ENCODE measurements around the gene HERPUD2. TPM values are rescaled to one million over a fixed set of nuclear protein-coding genes. Genes with fewer than 3 reads are reported as not detected.
A peak's percentile ranks its signal among the peaks of the same experiment; 100 is the strongest.

HERPUD2 gene
- total RNA-seq = 100 to 1,000 TPM in 1 of 4 donors, 10 to 100 TPM in 3; 17.6 to 118 (median 37.7) TPM

DNA sequence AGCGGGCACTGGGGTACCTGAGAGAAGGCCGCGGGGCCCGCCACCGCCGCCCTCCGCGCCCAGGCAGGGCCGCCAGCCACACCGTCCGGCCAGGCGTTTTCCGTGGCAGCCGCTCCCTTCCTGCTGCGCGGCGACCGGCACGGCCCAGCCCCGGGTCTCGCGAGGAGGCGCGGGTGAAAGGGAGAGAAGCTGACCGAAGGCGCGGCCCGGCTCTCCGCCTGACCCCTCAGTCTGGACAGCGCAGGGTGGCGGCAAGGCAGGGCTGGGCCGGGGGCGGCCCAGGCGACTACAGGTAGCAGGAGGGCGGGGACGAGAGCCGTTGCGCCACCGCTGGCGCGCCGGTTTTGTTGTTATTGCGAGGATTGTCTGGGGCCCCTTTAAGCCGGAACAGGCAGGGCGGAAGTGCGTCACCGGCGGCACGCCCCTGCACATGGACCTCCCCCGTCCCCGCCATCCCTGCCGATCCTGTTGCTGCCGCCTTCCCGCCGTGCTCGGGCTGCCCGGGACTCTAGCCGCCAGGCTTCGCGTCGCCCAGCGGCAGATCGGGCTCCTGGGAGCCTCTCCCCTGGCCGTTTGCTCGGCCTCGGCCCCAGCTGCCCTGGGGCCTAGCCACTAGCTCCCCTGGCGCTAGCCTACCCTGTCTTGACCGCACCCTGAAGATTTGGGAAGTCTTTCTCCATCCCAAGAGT, at the start of gene HERPUD2:
Gene HERPUD2 (minus strand): TSS at position 352 of the 689 bp plus-strand sequence. CDS start 805 bp downstream, outside the sequence.
- Histone ChIP-seq H3K36me3 (no peaks in the 10 kb centered on the region), H3K27me3 (no peaks in the 10 kb centered on the region), H3K27ac (peak within 1 kb of the TSS; percentile 97 to 99 (median 98)), H3K4me3 (peak within 1 kb of the TSS; percentile 83 to 97 (median 92)), H3K4me1 (peaks cover 0 to 49% (median 38%) of the 10 kb centered on the region in 4 donors), H3K9me3 (no peaks in the 10 kb centered on the region)
- peak; percentile 96 for DNase-seq
- in situ Hi-C loops (cut with MboI; ENCODE audit: low pct_ligation_motif_present in 1 of 4, low pct_unique_long_range_greater_than_20kb in 1 of 4, low sequenced_read_pairs in 3 of 4) = no loop called here
- TF ChIP-seq CTCF (IDR thresholded peaks at IDR 0.05) = no peak
- peak; percentile 60 for TF ChIP-seq EP300 (IDR thresholded peaks at IDR 0.05; ENCODE audit: low read depth)
- TF ChIP-seq POLR2A (IDR thresholded peaks at IDR 0.05) = peak; percentile 95
- peak; percentile 88 to 95 (median 93) for TF ChIP-seq POLR2AphosphoS5 (IDR thresholded peaks at IDR 0.05)
- intact Hi-C loops (cut with DNase I; ENCODE audit: low total_unique reads) = no loop called here
- WGBS, 2 donors (ENCODE audit: low coverage in 1 of 2) = 1% methylated on average over 11 of the region's 68 CpGs; no CpG with 5 or more reads in 1 of the 2 donors

GRCh38 chr7:35738889-35739288, 44.0 kb upstream of the HERPUD2 start:
- TF ChIP-seq POLR2AphosphoS5 (IDR thresholded peaks at IDR 0.05) = no peak
- no peak for TF ChIP-seq CTCF (IDR thresholded peaks at IDR 0.05)
- TF ChIP-seq POLR2A (IDR thresholded peaks at IDR 0.05) = no peak
- no peak for TF ChIP-seq EP300 (IDR thresholded peaks at IDR 0.05; ENCODE audit: low read depth)
- intact Hi-C loops (cut with DNase I; ENCODE audit: low total_unique reads) = no loop called here
- peaks cover 0 to 4% (median 0%) of the 10 kb centered on the region in 4 donors for H3K4me1 ChIP-seq
- no peaks in the 10 kb centered on the region for H3K9me3 ChIP-seq
- in situ Hi-C loops (cut with MboI; ENCODE audit: low pct_ligation_motif_present in 1 of 4, low pct_unique_long_range_greater_than_20kb in 1 of 4, low sequenced_read_pairs in 3 of 4) = no loop called here
- no peak overlapping the region for H3K27ac ChIP-seq
- H3K27me3 ChIP-seq = no peaks in the 10 kb centered on the region
- no peak overlapping the region for H3K4me3 ChIP-seq
- DNase-seq = no peak
- H3K36me3 ChIP-seq = no peaks in the 10 kb centered on the region
- 85 to 89% methylated on average over 3 of the region's 3 CpGs for WGBS, 2 donors (ENCODE audit: low coverage in 1 of 2)

DNA sequence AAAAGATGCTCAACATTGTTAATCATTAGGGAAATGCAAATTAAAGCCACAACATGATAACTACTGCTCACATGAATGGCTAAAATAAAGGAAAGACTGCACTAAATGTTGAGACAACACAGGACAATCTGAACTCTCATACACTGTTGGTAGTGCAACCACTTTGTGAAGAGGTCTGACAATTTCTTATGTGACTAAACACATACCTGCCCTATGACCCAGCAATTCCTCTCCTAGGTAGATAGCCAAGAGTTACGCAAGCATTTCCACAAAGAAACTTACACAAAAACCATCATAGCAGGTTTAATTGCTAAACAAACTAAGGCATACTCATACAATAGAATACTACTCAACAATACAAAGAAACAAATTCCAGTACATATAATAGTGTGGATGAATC, 41.8 kb upstream of the HERPUD2 start:
- H3K4me3 ChIP-seq = no peak overlapping the region
- H3K4me1 ChIP-seq = peaks cover 0 to 6% (median 0%) of the 10 kb centered on the region in 4 donors
- in situ Hi-C loops (cut with MboI; ENCODE audit: low pct_ligation_motif_present in 1 of 4, low pct_unique_long_range_greater_than_20kb in 1 of 4, low sequenced_read_pairs in 3 of 4) = no loop called here
- H3K36me3 ChIP-seq = no peaks in the 10 kb centered on the region
- H3K27ac ChIP-seq = no peak overlapping the region
- H3K27me3 ChIP-seq = no peaks in the 10 kb centered on the region
- 68% methylated on average over 1 of the region's 1 CpG; no CpG with 5 or more reads in 1 of the 2 donors for WGBS, 2 donors (ENCODE audit: low coverage in 1 of 2)
- no peaks in the 10 kb centered on the region for H3K9me3 ChIP-seq
- DNase-seq = no peak
- intact Hi-C loops (cut with DNase I; ENCODE audit: low total_unique reads) = no loop called here
- no peak for TF ChIP-seq CTCF (IDR thresholded peaks at IDR 0.05)
- no peak for TF ChIP-seq POLR2AphosphoS5 (IDR thresholded peaks at IDR 0.05)
- no peak for TF ChIP-seq POLR2A (IDR thresholded peaks at IDR 0.05)
- TF ChIP-seq EP300 (IDR thresholded peaks at IDR 0.05; ENCODE audit: low read depth) = no peak

GRCh38 chr7:35735396-35735795, 40.5 kb upstream of the HERPUD2 start:
- no peak overlapping the region for H3K27ac ChIP-seq
- H3K4me3 ChIP-seq = no peak overlapping the region
- no peaks in the 10 kb centered on the region for H3K36me3 ChIP-seq
- 79 to 88% methylated on average over 3 of the region's 3 CpGs for WGBS, 2 donors (ENCODE audit: low coverage in 1 of 2)
- intact Hi-C loops (cut with DNase I; ENCODE audit: low total_unique reads) (no loop called here), in situ Hi-C loops (cut with MboI; ENCODE audit: low pct_ligation_motif_present in 1 of 4, low pct_unique_long_range_greater_than_20kb in 1 of 4, low sequenced_read_pairs in 3 of 4) (no loop called here)
- no peaks in the 10 kb centered on the region for H3K9me3 ChIP-seq
- peaks cover 0 to 6% (median 0%) of the 10 kb centered on the region in 4 donors for H3K4me1 ChIP-seq
- no peaks in the 10 kb centered on the region for H3K27me3 ChIP-seq
- DNase-seq = no peak
- TF ChIP-seq POLR2AphosphoS5 (IDR thresholded peaks at IDR 0.05) = no peak
- TF ChIP-seq POLR2A (IDR thresholded peaks at IDR 0.05) = no peak
- TF ChIP-seq EP300 (IDR thresholded peaks at IDR 0.05; ENCODE audit: low read depth) = no peak
- TF ChIP-seq CTCF (IDR thresholded peaks at IDR 0.05) = no peak

Measured in transverse colon (tissue), 4 donors.